ENCODE measurements around the gene RTN4IP1. TPM values are rescaled to one million over a fixed set of nuclear protein-coding genes. Genes with fewer than 3 reads are reported as not detected.

The RTN4IP1 gene
- polyA plus RNA-seq, 1 of the 3 experiments (the other 2 are of a cell fraction): 4.3 TPM

DNA sequence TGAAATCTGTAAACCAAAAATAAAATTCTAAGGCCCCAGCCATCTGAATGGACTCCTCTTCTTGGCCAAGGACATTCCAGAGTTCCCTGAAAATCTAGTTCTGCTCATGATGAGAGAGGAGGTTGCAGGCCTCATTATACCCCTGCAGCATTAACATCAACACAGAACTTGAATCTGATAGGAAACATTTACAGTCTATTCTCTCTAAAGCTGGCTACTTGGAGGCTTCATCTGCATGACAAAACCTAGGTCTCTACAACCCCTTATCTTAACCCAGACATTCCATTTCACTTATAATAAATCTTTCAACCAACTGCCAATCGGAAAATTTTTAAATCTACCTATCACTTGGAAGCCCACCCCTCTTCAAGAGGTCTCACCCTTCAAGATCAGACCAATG is 15.7 kb downstream of the RTN4IP1 start:
- H3K9me2 ChIP-seq: no peaks in the 10 kb centered on the region
- H2AFZ ChIP-seq (ENCODE audit: low read depth): no peak overlapping the region
- no peak overlapping the region for H3K4me2 ChIP-seq
- no peak overlapping the region for H3K9ac ChIP-seq
- no peaks in the 10 kb centered on the region for H3K79me2 ChIP-seq (ENCODE audit: insufficient read depth)
- no peak for DNase-seq
- H3K9me3 ChIP-seq: no peaks in the 10 kb centered on the region
- peaks cover 10% of the 10 kb centered on the region in 2 experiments for H3K36me3 ChIP-seq (replicated peaks in 1 of 2; ENCODE audit: control insufficient read depth in 1 of 2, insufficient read depth in 2 of 2, low read length in 1 of 2)
- no peak overlapping the region for H3K4me3 ChIP-seq (ENCODE audit: low read depth in 2 of 2, low read length in 1 of 2)
- no peaks in the 10 kb centered on the region for H3K4me1 ChIP-seq (ENCODE audit: control insufficient read depth in 1 of 2, insufficient read depth in 2 of 2, low read depth in 1 of 2, low read length in 1 of 2)
- ChIA-PET POLR2A (no interaction called here), CTCF (interaction anchor here (1.3 to 4.4 kb wide), 2 partner anchors 9 to 366 kb away, joined by 4 to 24 read pairs; no protein-coding TSS in a partner anchor)
- TF ChIP-seq NFIC (IDR thresholded peaks at IDR 0.05; ENCODE audit: borderline replicate concordance): no peak
- TF ChIP-seq RCOR1 (IDR thresholded peaks at IDR 0.05; ENCODE audit: low read length): no peak
- TF ChIP-seq, protein P1, sequence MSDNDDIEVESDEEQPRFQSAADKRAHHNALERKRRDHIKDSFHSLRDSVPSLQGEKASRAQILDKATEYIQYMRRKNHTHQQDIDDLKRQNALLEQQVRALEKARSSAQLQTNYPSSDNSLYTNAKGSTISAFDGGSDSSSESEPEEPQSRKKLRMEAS (IDR thresholded peaks at IDR 0.05; ENCODE audit: low read depth): no peak
- TF ChIP-seq GATA2 (CRISPR knock-in tag; IDR thresholded peaks at IDR 0.05): no peak
- TF ChIP-seq, protein P2, sequence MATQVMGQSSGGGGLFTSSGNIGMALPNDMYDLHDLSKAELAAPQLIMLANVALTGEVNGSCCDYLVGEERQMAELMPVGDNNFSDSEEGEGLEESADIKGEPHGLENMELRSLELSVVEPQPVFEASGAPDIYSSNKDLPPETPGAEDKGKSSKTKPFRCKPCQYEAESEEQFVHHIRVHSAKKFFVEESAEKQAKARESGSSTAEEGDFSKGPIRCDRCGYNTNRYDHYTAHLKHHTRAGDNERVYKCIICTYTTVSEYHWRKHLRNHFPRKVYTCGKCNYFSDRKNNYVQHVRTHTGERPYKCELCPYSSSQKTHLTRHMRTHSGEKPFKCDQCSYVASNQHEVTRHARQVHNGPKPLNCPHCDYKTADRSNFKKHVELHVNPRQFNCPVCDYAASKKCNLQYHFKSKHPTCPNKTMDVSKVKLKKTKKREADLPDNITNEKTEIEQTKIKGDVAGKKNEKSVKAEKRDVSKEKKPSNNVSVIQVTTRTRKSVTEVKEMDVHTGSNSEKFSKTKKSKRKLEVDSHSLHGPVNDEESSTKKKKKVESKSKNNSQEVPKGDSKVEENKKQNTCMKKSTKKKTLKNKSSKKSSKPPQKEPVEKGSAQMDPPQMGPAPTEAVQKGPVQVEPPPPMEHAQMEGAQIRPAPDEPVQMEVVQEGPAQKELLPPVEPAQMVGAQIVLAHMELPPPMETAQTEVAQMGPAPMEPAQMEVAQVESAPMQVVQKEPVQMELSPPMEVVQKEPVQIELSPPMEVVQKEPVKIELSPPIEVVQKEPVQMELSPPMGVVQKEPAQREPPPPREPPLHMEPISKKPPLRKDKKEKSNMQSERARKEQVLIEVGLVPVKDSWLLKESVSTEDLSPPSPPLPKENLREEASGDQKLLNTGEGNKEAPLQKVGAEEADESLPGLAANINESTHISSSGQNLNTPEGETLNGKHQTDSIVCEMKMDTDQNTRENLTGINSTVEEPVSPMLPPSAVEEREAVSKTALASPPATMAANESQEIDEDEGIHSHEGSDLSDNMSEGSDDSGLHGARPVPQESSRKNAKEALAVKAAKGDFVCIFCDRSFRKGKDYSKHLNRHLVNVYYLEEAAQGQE (IDR thresholded peaks at IDR 0.05; ENCODE audit: low read depth, low read length): no peak
- TF ChIP-seq RAD21 (IDR thresholded peaks at IDR 0.05; ENCODE audit: low read length): no peak
- TF ChIP-seq EZH2phosphoT487 (IDR thresholded peaks at IDR 0.05; ENCODE audit: borderline replicate concordance, low read depth): no peak
- TF ChIP-seq MEF2A (IDR thresholded peaks at IDR 0.05; ENCODE audit: borderline replicate concordance, low read depth): no peak
- no peak for TF ChIP-seq CHD2 (IDR thresholded peaks at IDR 0.05; ENCODE audit: low read length, partially characterized antibody)
- TF ChIP-seq YY1 (IDR thresholded peaks at IDR 0.05; ENCODE audit: low read depth): no peak
- H3K27me3 ChIP-seq (ENCODE audit: insufficient read depth): no peaks in the 10 kb centered on the region
- 100% methylated on average over 1 of the region's 1 CpG for WGBS (ENCODE audit: low lambda C conversion rate)
- no peaks in the 10 kb centered on the region for H3F3A ChIP-seq (replicated peaks; ENCODE audit: insufficient read depth)
- H4K20me1 ChIP-seq (ENCODE audit: insufficient read depth): no peaks in the 10 kb centered on the region
- no peak overlapping the region for H3K27ac ChIP-seq (ENCODE audit: low read depth in 2 of 2, low read length in 1 of 2)

DNA sequence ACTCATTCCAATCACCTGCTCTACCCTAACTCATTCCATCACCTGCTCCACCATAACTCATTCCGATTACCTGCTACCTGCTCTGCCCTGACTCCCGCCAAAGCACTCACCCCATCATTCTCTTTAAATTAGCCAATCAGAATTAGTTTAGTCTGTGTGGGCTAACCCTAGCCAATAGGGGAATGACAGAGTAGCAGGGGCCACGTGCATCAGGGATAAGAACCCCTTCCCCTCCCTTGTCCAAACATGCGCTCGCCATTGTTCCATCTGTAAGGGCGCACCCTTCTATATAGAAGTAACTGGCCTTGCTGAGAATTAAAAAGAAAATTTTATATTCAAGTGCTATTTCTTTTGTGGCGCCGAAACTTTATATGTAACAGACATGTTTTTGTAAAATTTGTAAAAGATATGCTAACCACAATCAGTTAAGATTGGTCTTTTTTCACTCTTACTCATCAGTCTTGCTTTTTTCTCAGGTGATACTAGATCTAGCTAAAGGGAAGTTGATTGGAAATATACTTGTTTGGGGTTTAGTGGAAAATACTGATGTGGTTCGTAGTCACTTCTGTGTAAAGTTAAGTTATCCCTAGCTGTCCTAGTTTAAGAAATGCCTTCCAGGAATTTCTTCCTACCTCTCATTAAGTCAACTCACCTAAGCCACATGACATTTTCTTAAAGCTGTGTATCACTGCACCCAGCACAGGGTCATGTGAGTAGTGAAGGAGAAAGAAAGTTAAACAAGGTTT is 16.5 kb downstream of the RTN4IP1 start:
- H3K4me1 ChIP-seq (ENCODE audit: control insufficient read depth in 1 of 2, insufficient read depth in 2 of 2, low read depth in 1 of 2, low read length in 1 of 2): no peaks in the 10 kb centered on the region
- H3K4me2 ChIP-seq: no peak overlapping the region
- H3K36me3 ChIP-seq (replicated peaks in 1 of 2; ENCODE audit: control insufficient read depth in 1 of 2, insufficient read depth in 2 of 2, low read length in 1 of 2): peaks cover 6 to 9% of the 10 kb centered on the region in 2 experiments
- no peak for DNase-seq
- H2AFZ ChIP-seq (ENCODE audit: low read depth): no peak overlapping the region
- POLR2A ChIA-PET: no interaction called here
- H3K9me3 ChIP-seq: no peaks in the 10 kb centered on the region
- no peaks in the 10 kb centered on the region for H3K79me2 ChIP-seq (ENCODE audit: insufficient read depth)
- H3K27ac ChIP-seq (ENCODE audit: low read depth in 2 of 2, low read length in 1 of 2): no peak overlapping the region
- H4K20me1 ChIP-seq (ENCODE audit: insufficient read depth): no peaks in the 10 kb centered on the region
- no peak overlapping the region for H3K9ac ChIP-seq
- no peak overlapping the region for H3K4me3 ChIP-seq (ENCODE audit: low read depth in 2 of 2, low read length in 1 of 2)
- no peaks in the 10 kb centered on the region for H3K9me2 ChIP-seq
- CTCF ChIA-PET: interaction anchor here (1.3 to 4.4 kb wide), 3 partner anchors 8 to 385 kb away, joined by 4 to 24 read pairs (median 11); no protein-coding TSS in a partner anchor
- 97% methylated on average over 9 of the region's 9 CpGs for WGBS (ENCODE audit: low lambda C conversion rate)
- no peaks in the 10 kb centered on the region for H3F3A ChIP-seq (replicated peaks; ENCODE audit: insufficient read depth)
- no peaks in the 10 kb centered on the region for H3K27me3 ChIP-seq (ENCODE audit: insufficient read depth)
- TF ChIP-seq MEF2A (IDR thresholded peaks at IDR 0.05; ENCODE audit: borderline replicate concordance, low read depth): no peak
- no peak for TF ChIP-seq RCOR1 (IDR thresholded peaks at IDR 0.05; ENCODE audit: low read length)
- TF ChIP-seq NFIC (IDR thresholded peaks at IDR 0.05; ENCODE audit: borderline replicate concordance): no peak
- no peak for TF ChIP-seq GATA2 (CRISPR knock-in tag; IDR thresholded peaks at IDR 0.05)
- TF ChIP-seq, protein P3, sequence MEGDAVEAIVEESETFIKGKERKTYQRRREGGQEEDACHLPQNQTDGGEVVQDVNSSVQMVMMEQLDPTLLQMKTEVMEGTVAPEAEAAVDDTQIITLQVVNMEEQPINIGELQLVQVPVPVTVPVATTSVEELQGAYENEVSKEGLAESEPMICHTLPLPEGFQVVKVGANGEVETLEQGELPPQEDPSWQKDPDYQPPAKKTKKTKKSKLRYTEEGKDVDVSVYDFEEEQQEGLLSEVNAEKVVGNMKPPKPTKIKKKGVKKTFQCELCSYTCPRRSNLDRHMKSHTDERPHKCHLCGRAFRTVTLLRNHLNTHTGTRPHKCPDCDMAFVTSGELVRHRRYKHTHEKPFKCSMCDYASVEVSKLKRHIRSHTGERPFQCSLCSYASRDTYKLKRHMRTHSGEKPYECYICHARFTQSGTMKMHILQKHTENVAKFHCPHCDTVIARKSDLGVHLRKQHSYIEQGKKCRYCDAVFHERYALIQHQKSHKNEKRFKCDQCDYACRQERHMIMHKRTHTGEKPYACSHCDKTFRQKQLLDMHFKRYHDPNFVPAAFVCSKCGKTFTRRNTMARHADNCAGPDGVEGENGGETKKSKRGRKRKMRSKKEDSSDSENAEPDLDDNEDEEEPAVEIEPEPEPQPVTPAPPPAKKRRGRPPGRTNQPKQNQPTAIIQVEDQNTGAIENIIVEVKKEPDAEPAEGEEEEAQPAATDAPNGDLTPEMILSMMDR (IDR thresholded peaks at IDR 0.05): no peak
- no peak for TF ChIP-seq EP300 (IDR thresholded peaks at IDR 0.05; ENCODE audit: borderline replicate concordance in 1 of 2, low read depth in 1 of 2, low read length in 1 of 2)
- TF ChIP-seq SMC3 (IDR thresholded peaks at IDR 0.05; ENCODE audit: low read depth, low read length): no peak
- no peak for TF ChIP-seq FOXJ3 (CRISPR knock-in tag; IDR thresholded peaks at IDR 0.05)
- TF ChIP-seq RAD21 (IDR thresholded peaks at IDR 0.05; ENCODE audit: low read length): no peak
- TF ChIP-seq FOXM1 (IDR thresholded peaks at IDR 0.05; ENCODE audit: low read depth): no peak
- no peak for TF ChIP-seq ELF1 (IDR thresholded peaks at IDR 0.05)
- TF ChIP-seq, protein P4, sequence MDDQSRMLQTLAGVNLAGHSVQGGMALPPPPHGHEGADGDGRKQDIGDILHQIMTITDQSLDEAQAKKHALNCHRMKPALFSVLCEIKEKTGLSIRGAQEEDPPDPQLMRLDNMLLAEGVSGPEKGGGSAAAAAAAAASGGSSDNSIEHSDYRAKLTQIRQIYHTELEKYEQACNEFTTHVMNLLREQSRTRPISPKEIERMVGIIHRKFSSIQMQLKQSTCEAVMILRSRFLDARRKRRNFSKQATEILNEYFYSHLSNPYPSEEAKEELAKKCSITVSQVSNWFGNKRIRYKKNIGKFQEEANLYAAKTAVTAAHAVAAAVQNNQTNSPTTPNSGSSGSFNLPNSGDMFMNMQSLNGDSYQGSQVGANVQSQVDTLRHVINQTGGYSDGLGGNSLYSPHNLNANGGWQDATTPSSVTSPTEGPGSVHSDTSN (IDR thresholded peaks at IDR 0.05): no peak
- TF ChIP-seq EZH2phosphoT487 (IDR thresholded peaks at IDR 0.05; ENCODE audit: borderline replicate concordance, low read depth): no peak
- TF ChIP-seq, protein P5, sequence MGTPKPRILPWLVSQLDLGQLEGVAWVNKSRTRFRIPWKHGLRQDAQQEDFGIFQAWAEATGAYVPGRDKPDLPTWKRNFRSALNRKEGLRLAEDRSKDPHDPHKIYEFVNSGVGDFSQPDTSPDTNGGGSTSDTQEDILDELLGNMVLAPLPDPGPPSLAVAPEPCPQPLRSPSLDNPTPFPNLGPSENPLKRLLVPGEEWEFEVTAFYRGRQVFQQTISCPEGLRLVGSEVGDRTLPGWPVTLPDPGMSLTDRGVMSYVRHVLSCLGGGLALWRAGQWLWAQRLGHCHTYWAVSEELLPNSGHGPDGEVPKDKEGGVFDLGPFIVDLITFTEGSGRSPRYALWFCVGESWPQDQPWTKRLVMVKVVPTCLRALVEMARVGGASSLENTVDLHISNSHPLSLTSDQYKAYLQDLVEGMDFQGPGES (IDR thresholded peaks at IDR 0.05; ENCODE audit: low read depth, low read length): no peak

Measured in SK-N-SH (cell line).